A549 (cell line): Measurements from ENCODE around the gene NIM1K.
A peak's percentile ranks its signal among the peaks of the same experiment; 100 is the strongest.

Experiments used
- CBX8 ChIP-seq: fragments of 200-600 bp; sonication (generic); IDR thresholded peaks from 2 replicates; pipeline ENCODE4 v1.6.1; 2016
- NR3C1 ChIP-seq: fragments of >200 bp; sonication (Bioruptor Twin); formaldehyde crosslinking; IDR thresholded peaks from 3 replicates; pipeline ENCODE4 v1.6.1; 2017
- POLR2AphosphoS2 ChIP-seq: conservative IDR thresholded peaks from 2 replicates; pipeline ENCODE4 v1.6.1; 2012; ENCODE audit warnings: low read length, improper control_type of control experiment, inconsistent platforms
- TF ChIP-seq, protein P1 (sequence below): IDR thresholded peaks from 2 replicates; pipeline ENCODE4 v1.6.1; 2012
- TF ChIP-seq, protein P2 (sequence below): fragments of >200 bp; sonication (Bioruptor Twin); formaldehyde crosslinking; IDR thresholded peaks from 3 replicates; pipeline ENCODE4 v1.5.1; 2016

DNA sequence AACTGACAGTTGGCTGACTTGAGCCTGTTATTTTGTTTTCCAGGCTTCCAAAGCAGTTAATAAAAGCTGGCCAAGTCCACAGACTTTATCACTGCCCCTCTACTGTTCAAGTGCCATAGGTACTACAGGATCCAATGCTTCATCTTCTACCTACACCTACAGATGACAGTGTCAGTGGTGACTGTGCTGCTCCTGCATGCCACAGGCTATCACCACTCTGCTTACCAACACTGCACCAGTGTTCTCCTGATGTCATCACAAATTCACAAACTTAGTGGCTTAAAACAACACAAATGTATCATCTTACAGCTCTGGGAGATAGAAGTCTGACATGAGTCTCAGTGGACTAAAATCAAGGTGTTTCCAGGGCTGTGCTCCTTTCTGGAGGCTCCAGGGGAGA lies 94.6 kb downstream of the NIM1K start:
- no peak for TF ChIP-seq CBX8
- TF ChIP-seq POLR2AphosphoS2, result 0 out of 2 replicates have a peak, but pooled peaks have one; percentile 44
- TF ChIP-seq, protein P1, sequence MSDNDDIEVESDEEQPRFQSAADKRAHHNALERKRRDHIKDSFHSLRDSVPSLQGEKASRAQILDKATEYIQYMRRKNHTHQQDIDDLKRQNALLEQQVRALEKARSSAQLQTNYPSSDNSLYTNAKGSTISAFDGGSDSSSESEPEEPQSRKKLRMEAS, result no peak
- no peak for TF ChIP-seq NR3C1
- TF ChIP-seq, protein P2, sequence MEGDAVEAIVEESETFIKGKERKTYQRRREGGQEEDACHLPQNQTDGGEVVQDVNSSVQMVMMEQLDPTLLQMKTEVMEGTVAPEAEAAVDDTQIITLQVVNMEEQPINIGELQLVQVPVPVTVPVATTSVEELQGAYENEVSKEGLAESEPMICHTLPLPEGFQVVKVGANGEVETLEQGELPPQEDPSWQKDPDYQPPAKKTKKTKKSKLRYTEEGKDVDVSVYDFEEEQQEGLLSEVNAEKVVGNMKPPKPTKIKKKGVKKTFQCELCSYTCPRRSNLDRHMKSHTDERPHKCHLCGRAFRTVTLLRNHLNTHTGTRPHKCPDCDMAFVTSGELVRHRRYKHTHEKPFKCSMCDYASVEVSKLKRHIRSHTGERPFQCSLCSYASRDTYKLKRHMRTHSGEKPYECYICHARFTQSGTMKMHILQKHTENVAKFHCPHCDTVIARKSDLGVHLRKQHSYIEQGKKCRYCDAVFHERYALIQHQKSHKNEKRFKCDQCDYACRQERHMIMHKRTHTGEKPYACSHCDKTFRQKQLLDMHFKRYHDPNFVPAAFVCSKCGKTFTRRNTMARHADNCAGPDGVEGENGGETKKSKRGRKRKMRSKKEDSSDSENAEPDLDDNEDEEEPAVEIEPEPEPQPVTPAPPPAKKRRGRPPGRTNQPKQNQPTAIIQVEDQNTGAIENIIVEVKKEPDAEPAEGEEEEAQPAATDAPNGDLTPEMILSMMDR, result no peak
